Measurements from ENCODE around the gene RELCH. TPM values are rescaled to one million over a fixed set of nuclear protein-coding genes. Genes with fewer than 3 reads are reported as not detected.

RELCH gene
- total and polyA plus RNA-seq, 10 of the 15 experiments (the other 5 are each of a cell fraction or from before 2014, with no cell fraction given) = 3.1 to 23.6 (median 14.5) TPM

DNA sequence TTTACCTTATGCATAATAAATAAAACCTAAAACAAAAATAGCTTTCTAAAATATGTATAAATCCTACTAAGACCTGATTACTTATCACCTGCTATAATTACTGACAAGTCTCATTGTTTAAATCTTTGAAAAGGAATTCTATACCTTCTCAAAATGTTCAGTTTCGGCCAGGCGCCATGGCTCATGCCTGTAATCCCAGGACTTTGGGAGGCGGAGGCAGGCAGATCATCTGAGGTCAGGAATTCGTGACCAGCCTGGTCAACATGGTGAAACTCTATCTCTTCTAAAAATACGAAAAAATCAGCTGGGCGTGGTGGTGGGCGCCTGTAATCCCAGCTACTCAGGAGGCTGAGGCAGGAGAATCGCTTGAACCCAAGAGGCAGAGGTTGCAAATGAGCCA is 58.1 kb downstream of the RELCH start:
- no peak overlapping the region for H3K4me3 ChIP-seq
- H3K79me2 ChIP-seq (ENCODE audit: control insufficient read depth, insufficient read depth, low read length) = no peaks in the 10 kb centered on the region
- TF ChIP-seq SMC3 (IDR thresholded peaks at IDR 0.05; ENCODE audit: borderline replicate concordance, low read length) (no peak), STAT3 (IDR thresholded peaks at IDR 0.05; ENCODE audit: low read depth, low read length) (no peak), CHD1 (IDR thresholded peaks at IDR 0.05; ENCODE audit: low read depth, low read length) (no peak), SMAD5 (IDR thresholded peaks at IDR 0.05; ENCODE audit: low read depth) (no peak), MXI1 (IDR thresholded peaks at IDR 0.05; ENCODE audit: low read depth, low read length) (no peak), NRF1 (conservative IDR thresholded peaks at IDR 0.05; ENCODE audit: low read depth, low read length) (no peak), SUZ12 (IDR thresholded peaks at IDR 0.05; ENCODE audit: unreplicated experiment) (no peak), ZZZ3 (IDR thresholded peaks at IDR 0.05; ENCODE audit: control insufficient read depth, insufficient read length, low read depth) (no peak), ATF7 (IDR thresholded peaks at IDR 0.05; ENCODE audit: low read depth) (no peak), USF1 (IDR thresholded peaks at IDR 0.05; ENCODE audit: borderline replicate concordance, extremely low read length, insufficient read depth, low read depth, low read length) (no peak), IKZF1 (conservative IDR thresholded peaks at IDR 0.05) (no peak), PML (IDR thresholded peaks at IDR 0.05; ENCODE audit: low read length) (no peak), FOS (IDR thresholded peaks at IDR 0.05; ENCODE audit: borderline replicate concordance, extremely low read depth, insufficient read length) (no peak), POLR2AphosphoS2 (IDR thresholded peaks at IDR 0.05; ENCODE audit: low read depth, low read length) (no peak), SMARCA5 (IDR thresholded peaks at IDR 0.05) (no peak), PRDM15 (CRISPR knock-in tag; IDR thresholded peaks at IDR 0.05) (no peak), IRF4 (IDR thresholded peaks at IDR 0.05; ENCODE audit: low read depth, low read length) (no peak)
- TF ChIP-seq, protein P1, sequence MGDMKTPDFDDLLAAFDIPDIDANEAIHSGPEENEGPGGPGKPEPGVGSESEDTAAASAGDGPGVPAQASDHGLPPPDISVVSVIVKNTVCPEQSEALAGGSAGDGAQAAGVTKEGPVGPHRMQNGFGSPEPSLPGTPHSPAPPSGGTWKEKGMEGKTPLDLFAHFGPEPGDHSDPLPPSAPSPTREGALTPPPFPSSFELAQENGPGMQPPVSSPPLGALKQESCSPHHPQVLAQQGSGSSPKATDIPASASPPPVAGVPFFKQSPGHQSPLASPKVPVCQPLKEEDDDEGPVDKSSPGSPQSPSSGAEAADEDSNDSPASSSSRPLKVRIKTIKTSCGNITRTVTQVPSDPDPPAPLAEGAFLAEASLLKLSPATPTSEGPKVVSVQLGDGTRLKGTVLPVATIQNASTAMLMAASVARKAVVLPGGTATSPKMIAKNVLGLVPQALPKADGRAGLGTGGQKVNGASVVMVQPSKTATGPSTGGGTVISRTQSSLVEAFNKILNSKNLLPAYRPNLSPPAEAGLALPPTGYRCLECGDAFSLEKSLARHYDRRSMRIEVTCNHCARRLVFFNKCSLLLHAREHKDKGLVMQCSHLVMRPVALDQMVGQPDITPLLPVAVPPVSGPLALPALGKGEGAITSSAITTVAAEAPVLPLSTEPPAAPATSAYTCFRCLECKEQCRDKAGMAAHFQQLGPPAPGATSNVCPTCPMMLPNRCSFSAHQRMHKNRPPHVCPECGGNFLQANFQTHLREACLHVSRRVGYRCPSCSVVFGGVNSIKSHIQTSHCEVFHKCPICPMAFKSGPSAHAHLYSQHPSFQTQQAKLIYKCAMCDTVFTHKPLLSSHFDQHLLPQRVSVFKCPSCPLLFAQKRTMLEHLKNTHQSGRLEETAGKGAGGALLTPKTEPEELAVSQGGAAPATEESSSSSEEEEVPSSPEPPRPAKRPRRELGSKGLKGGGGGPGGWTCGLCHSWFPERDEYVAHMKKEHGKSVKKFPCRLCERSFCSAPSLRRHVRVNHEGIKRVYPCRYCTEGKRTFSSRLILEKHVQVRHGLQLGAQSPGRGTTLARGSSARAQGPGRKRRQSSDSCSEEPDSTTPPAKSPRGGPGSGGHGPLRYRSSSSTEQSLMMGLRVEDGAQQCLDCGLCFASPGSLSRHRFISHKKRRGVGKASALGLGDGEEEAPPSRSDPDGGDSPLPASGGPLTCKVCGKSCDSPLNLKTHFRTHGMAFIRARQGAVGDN (IDR thresholded peaks at IDR 0.05) = no peak
- no peak for ATAC-seq
- H3K36me3 ChIP-seq (ENCODE audit: control insufficient read depth in 2 of 2, insufficient read depth in 2 of 2, low read length in 1 of 2) = peaks cover 0 to 7% of the 10 kb centered on the region in 2 experiments; a peak in 2 of 4 replicates
- ChIA-PET RAD21 (ENCODE audit: unreplicated experiment) (interaction anchor here (1.2 to 6.4 kb wide), 2 partner anchors 47 to 62 kb away, joined by 3 to 98 read pairs; partner anchors contain the start of genes PIGN and RELCH), POLR2A (no interaction called here), CTCF (interaction anchor here (8.3 kb wide), 1 partner anchor 63 kb away, joined by 268 read pairs; the partner anchor contains the start of genes PIGN and RELCH), SMC1A (ENCODE audit: uncharacterized antibody, unreplicated experiment) (no interaction called here)
- H3K27ac ChIP-seq (ENCODE audit: control insufficient read depth, insufficient read depth) = no peak overlapping the region
- H4K20me1 ChIP-seq (ENCODE audit: control insufficient read depth, insufficient read depth) = no peaks in the 10 kb centered on the region
- in situ Hi-C loops (cut with MboI) (loop anchor here (5.0 kb wide), 1 partner anchor 58 kb away; the partner anchor contains the start of genes PIGN and RELCH), intact Hi-C loops (cut with micrococcal nuclease; ENCODE audit: unreplicated experiment) (no loop called here)
- 97% methylated on average over 8 of the region's 8 CpGs for WGBS (ENCODE audit: insufficient coverage, insufficient replicate concordance, low lambda C conversion rate, missing lambda C conversion rate)
- no peaks in the 10 kb centered on the region for H3K4me1 ChIP-seq (ENCODE audit: control insufficient read depth, insufficient read depth, low read length)
- no peak overlapping the region for H3K9ac ChIP-seq (ENCODE audit: control insufficient read depth, insufficient read depth, low read length)
- H3K9me3 ChIP-seq (replicated peaks; ENCODE audit: control insufficient read depth, insufficient read depth, low read length) = no peaks in the 10 kb centered on the region
- H3K4me2 ChIP-seq (ENCODE audit: control insufficient read depth, insufficient read depth) = no peak overlapping the region
- H2AFZ ChIP-seq (ENCODE audit: control insufficient read depth, low read depth, low read length) = no peak overlapping the region
- no peak for DNase-seq (ENCODE audit: low read depth, low spot score)
- no peaks in the 10 kb centered on the region for H3K27me3 ChIP-seq (replicated peaks in 1 of 2; ENCODE audit: control insufficient read depth in 2 of 2, insufficient read depth in 2 of 2, low read length in 1 of 2)
- FAIRE-seq = no peak
- no TSS peak for BruUV-seq (replicated peaks)
